PC-3 (cell line): ENCODE measurements around the gene SLC8A2.

Experiments
- EZH2 ChIP-seq: fragments of 300-600 bp; sonication (generic); IDR thresholded peaks from one replicate; pipeline ENCODE4 v1.6.1; 2017; ENCODE audit warnings: antibody characterized with exemption, mild to moderate bottlenecking, low read length; ENCODE audit not compliant: unreplicated experiment
- EZH2phosphoT487 ChIP-seq: fragments of 300-600 bp; sonication (generic); IDR thresholded peaks from 2 replicates; pipeline ENCODE4 v1.6.1; 2018; ENCODE audit warnings: mild to moderate bottlenecking, antibody characterized with exemption, low read length, borderline replicate concordance
- TF ChIP-seq, protein P1 (sequence below): fragments of 300-600 bp; sonication (generic); conservative IDR thresholded peaks from 2 replicates; pipeline ENCODE4 v1.5.1; 2017; ENCODE audit warnings: antibody characterized with exemption, low read depth, mild to moderate bottlenecking, low read length

GRCh38 chr19:47445937-47446402 is 25.7 kb downstream of the SLC8A2 start:
- TF ChIP-seq, protein P1, sequence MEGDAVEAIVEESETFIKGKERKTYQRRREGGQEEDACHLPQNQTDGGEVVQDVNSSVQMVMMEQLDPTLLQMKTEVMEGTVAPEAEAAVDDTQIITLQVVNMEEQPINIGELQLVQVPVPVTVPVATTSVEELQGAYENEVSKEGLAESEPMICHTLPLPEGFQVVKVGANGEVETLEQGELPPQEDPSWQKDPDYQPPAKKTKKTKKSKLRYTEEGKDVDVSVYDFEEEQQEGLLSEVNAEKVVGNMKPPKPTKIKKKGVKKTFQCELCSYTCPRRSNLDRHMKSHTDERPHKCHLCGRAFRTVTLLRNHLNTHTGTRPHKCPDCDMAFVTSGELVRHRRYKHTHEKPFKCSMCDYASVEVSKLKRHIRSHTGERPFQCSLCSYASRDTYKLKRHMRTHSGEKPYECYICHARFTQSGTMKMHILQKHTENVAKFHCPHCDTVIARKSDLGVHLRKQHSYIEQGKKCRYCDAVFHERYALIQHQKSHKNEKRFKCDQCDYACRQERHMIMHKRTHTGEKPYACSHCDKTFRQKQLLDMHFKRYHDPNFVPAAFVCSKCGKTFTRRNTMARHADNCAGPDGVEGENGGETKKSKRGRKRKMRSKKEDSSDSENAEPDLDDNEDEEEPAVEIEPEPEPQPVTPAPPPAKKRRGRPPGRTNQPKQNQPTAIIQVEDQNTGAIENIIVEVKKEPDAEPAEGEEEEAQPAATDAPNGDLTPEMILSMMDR: no peak
- TF ChIP-seq EZH2: no peak
- TF ChIP-seq EZH2phosphoT487: no peak
